SHP77 treated with DMSO at 0.1 percent for 48 hours (cell line): ENCODE data around the gene HYAL2.

ENCODE experiments used
- DNase-seq: peaks from one replicate; lab custom pipeline; 2025; lab: John Stamatoyannopoulos, UW

The HYAL2 gene

DNA sequence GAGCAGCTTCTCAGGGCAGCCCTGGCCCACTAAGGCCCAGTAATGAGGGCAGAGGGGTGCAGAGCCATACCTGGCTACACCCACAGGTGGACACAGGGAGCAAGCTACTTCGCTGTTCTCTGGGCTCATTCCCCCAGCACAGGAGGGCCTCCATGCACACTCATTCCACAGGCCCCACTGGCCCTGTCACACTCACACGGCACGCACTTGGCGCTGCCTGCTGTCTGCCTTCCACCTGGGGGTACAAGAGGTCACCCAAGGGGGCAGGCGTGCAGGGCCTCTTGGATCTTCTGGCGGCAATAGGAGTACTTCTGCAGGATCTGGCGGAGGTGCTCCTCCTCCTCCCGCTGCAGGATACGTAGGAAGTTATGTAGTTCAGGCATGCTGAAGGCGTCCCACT lies 7.8 kb upstream of the HYAL2 start:
- DNase-seq = no peak

DNA sequence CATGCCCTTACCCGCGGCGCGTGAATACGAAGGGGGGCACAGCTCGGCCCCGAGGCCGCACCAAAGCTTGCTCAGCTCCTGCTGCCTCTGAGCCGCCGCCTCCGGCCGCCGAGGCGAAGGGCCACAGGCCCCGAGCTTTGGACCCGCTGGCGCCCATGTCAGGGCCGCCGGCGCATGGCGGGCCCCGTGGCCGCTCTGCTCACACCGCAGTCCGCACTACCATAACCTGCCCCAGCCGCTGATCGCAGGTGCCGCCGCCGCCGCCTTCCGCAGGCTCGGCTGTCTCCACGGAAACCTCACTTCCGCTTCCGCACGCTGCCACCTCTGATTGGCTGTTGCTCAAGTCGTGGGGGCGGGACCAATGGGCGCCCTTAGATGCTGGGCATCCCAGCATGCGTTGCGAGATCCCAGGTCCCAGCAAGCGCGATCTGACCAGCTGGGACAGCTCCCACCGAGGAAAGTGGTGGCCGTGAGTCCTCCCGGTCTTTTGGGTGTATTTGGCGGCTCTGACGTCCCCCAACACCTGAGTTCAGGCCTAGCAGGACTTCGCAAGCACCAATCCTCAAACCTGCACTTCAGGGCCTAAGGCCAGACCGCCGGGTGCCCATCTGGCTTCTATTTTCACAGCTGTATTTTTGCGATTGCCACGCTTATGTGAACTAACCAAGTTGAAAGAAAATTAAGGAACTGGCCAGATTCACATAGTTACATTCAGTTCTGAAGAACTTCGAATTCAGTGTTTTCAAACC lies 5.6 kb upstream of the HYAL2 start, which contains the start of gene TUSC2:
TUSC2 (minus strand) TSS at position 281 of the 749 bp plus-strand sequence; CDS start at position 157, 124 bp downstream.
- DNase-seq = peak; percentile 76

DNA sequence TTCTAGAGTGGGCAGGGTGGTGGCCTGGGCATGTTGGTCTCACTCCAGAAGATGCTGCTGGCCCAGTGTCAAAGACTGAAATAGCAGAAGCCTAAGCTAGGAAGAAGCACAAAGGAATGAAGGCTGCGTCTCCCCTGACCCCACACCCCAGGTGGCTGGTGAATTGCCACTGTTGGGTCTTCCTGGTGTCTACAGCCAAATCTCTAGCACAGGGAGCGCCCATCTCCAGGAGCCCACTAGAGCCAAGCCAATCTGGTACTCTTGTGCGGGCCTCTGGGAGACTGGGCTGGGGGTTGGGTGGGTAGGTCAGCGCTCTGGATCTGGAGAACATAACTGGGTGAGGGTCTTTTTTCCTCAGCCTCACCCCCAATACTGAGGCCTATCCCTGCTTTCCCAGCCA lies 4.6 kb upstream of the HYAL2 start:
- DNase-seq = no peak

DNA sequence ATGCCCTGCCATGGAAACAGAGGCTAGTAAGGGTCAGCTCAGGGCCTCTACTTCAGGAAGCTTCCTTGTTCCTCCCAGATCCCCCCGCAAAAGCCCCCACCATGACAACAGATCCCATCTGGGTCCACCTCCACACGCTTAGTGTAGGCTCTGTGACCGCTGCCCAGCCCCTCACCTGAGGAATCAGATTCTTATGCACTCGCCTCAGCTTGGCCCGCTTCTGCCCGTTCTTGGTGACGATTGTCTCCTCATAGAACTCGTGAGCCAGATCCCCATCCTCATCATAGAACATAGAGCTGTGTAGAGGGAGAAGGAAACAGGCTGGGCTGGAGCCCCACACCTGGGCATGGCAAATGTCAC lies 3.6 kb upstream of the HYAL2 start:
- DNase-seq = no peak

DNA sequence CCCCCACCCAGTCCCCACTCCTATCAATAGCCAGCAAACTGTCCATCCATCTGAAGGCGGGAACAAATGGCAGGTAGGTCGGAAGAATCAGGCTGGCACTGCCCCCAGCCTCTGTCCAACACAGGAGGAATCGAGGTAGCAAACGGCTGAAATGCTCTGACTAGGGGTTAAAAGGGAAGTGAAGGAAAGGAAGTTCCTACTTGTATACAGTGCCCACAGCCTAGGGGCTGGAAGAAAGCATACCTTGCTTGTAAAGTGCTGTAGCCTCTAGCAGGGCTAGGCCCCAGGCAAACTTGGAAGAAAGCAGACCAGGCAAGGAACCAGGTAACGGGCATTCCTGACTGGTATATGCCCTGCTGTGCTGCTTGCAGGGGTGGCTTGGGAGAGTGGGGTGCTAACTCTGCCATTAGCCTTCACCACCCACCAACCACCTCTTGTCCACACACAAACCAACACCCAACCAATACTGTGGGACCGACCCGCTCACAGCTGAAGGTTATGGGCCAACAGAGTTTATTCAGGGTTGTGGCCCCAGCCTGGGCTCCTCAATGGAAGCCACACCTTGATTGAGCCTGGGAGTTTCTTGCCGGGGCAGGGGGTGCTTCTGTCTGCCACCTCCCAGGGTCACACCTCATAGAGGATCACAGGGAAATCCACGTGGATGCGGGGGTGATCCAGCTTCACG lies 3.1 kb upstream of the HYAL2 start:
- DNase-seq = no peak

DNA sequence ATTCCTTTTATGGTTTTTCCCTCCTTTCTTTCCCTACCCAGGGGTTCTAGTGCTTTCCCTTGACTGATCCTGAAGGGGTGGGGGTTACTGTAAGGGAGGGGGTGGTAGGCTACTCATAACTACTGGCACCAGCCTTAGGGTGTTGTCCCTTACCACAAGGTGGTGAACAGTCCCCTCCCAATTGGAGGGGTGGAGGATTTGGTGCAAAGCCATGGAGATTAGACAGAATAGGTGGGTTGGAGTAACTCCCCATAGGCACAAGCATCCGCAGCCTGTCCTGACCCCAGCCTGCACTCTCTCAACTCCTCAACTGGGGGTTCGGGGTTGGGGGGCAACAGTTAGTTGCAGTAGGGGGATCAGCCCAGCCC lies 2.6 kb upstream of the HYAL2 start:
- no peak for DNase-seq

DNA sequence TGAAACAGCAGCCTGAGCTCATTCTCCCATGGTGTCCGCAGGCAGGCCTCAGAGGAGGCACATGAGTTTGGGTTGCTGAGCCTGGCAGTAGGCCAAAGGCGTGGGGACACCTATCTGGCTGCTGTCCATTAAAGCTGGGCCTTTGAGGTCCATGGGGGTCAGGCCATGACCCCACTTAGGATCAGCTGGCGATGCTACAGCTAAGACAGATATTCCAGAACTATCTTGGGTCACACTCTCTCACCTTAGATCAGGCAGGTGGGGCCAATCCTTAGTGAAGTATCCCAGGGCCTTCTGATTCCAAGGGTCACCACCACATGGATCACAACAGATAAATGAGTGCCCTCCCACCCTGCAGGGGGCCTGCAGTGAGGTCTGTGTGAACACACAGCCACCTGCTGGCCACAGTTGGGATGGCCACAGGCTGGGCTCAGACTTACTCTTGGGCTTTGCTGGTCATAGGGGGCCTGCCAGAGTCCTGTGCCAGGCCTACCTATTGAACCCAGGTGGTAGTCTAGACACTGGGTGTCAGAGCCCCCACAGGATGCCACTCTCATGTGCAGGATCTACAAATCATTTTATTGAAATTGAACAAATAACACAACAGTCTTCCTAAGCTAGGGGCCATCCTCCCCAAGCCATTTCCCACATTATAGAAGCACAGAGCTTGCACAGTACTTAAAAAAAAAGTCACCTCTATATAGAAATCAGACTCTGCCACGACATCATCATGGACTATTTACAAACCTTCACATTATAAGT lies 2.0 kb upstream of the HYAL2 start:
- DNase-seq = no peak

DNA sequence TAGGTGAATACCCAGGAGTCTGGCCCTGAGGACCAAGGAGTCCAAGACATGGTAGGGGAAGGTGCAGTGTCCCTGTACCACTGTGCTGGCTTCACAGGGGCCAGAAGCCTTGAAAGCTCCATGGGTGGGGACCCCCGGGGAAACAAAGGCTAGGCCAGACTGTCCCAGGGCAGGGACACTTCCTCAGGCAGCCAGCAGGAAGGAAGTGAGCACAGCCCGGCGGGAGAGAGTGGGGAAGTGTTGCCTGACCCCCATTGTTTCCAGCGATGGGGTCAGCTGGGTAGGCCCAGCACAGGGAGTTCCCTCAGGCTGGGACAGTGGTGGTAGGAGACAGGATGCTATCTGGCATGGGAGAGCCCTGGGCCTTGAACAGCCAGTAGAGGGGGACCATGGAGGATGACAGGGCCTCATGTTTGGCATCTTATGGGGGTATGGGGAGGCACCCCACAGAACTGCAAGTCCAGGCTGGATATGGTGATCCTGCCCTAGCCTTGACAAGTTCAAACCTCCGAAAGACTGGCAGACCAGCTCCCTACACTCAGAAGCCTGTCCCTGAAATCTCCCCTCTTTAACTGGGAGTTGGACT lies 1.2 kb upstream of the HYAL2 start:
- no peak for DNase-seq

DNA sequence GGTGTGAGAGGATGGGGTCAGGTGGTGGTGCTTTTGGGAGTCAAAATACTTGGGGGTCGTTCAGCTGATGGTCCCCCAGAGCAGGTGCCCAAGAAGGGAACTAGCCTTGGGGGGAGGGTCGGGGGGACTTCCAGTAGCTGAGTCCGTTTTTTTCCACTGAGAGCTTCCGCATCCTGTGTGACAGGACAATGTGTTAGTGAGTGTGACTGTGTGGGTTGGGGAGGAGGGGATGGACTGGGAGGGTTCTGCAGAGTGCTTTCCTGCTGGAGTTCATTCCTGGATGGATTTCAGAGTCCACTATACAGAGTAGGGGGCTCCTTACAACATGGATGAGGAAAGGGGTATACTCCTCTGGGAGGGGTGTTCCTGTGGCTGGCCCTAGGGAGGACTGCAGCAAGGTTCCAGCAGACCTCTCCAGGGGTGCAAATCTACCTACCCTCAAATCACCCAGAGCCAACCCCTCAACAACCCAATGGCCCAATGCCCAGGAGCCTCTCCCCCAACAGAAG lies 601 bp upstream of the HYAL2 start:
- peak; percentile 18 for DNase-seq

DNA sequence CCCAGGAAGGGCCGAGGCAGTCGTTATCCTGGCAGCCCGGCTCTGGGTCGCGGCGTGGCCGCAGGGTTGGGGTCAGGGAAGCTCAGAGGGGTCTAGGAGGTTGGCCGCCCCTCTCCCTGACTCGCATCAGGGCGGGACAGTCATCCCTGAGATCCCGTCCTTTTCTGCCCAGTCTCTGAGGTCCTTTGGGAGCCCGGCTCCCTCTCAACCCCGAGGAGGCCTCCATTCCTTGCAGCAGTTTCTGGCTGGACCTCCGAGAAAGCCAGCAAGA lies 495 bp downstream of the HYAL2 start:
- no peak for DNase-seq

DNA sequence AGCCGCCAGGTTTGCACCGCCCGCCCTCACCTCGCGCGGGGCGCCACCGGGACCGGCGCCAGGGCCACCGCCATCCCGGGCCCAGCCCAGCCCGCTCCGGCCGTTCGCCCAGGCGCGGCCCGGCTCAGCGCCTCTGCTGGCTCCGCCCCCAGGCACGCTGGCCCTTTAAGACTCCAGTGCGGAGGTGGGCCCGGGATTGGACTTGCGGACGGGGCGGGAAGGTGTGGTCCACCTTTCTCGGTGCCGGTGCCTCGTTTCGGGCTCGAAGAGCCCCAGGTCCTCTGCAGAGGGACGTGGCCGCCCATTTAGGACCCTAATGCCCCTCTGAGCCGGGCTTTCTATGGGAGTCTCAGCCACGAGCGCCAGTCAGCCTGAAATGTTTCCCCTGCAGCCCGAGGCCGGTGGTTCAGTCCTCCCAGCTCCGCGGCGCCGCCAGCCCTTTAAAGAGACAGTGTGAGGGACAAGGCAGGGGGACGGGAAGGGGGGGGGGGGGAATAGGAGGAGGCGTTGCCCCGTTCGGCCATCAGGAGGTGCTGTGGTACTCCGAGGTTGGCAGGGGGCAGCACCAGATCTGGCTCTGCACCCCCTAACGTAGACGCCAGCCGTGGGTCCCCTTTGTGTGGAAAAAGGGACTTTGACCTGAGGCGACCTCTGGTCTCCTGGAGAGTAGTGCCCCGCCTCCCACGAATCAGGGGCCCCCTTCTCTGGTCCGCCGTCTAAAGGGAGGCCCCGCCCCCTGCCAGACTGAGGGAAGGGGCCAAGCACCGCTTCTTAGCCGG lies 1.0 kb downstream of the HYAL2 start:
- peak; percentile 78 for DNase-seq

DNA sequence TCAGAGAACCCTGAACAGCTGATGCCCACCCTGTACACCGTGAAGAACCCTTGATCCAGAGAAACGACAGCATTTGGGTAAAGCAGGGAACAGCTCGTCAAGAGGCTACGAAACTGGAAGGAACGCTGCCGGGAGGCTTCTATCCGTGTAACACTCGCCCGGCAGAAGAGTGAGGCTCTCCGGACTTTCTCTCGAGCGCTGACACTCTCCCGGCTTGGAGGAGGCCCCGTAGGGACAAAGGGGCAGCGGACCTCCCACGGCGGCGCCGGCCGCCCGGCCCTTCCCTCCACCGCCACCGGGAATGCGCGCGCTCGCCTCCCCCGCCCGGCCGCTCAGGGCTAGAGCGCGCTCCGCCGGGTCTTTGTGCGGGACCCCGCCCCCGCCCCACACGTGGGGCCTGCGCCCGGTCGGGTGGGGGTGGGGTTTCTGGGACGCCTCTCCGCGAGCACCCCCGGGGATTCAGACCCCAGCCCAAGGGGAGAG lies 1.7 kb downstream of the HYAL2 start:
- no peak for DNase-seq

DNA sequence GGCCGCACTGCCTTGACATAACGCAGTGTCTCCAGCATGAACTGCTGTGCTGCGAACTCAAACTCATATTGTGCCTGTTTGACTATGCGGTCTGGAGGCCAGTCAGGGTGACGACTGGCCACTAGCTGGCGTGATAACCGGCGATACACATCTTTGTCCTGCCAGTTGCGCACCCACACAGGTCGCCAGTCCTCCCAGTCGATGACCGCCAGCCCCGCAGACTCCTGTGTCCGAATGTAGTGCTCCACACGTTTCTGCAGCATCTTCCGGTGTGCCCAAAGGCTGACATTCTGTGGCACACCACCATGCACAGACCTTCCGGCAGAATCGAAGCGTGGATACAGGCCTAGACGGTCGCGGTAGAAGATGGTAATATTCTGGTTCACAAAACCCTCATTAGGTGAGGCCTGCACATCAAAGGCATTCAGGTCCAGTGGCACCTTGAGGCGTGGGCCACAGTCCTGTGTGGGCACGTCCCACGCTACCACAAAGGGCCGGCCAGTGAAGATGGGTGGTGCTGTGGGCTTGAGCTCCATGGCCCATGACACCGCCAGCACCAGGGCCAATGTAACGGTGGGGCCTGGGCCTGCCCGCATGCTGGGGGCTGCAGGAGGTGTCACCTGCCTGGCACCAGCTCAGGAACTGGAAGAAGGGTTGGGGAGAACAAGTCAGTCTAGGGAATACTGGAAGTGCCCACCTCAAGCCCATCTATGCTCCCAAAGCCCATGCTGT lies 2.5 kb downstream of the HYAL2 start:
- no peak for DNase-seq

DNA sequence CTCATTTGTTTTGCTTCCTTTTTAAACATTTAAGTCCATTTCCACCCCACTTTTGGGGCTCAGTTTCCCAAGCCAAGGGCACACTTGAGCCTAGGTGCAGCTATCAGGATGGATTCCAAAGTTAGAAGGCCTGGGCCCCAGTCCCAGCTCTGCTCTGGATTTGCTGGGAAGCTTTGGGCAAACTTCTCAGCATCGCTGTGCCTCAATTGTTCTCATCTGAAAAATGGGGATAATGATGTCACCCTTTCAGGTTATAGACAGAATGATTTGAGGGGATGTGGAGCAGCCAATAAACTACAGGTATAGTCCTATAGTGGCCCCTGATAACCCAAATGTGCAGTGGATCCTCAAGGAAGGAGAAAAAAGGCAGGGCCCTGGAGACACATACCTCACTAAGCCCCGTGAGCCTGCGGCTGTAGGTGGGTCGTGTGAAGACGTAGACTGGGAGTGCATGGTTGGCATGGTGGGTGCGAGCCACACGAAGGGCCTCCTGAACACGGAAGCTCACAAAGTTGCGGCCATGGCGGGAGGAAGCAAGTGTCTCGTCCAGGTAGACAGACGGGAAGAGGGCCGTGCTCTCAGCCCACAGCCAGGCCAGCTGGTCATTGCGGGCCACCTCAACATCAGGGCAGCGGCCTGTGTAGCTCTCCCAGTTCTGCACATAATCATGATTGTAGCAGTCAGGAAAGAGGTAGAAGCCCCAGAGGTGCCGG lies 3.2 kb downstream of the HYAL2 start:
- DNase-seq = no peak

DNA sequence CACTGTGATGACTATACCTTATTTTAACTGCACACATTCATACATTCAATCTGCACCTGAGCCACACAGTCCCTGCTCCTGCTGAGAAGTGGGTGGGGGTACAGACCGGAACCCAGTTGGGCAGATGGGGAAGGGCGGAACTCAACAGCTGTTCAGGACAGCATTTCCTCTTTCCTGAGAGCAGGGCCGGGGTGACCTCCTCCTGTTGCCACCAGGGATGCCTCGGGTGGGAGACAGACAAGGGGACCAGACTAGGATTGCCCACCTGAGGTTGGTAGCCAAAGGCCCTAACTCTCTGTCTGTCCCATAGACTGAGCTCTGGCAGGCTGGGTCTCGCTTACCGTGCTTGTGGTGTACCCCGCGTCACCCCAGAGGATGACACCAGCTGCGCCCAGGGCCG lies 3.9 kb downstream of the HYAL2 start:
- DNase-seq = no peak

DNA sequence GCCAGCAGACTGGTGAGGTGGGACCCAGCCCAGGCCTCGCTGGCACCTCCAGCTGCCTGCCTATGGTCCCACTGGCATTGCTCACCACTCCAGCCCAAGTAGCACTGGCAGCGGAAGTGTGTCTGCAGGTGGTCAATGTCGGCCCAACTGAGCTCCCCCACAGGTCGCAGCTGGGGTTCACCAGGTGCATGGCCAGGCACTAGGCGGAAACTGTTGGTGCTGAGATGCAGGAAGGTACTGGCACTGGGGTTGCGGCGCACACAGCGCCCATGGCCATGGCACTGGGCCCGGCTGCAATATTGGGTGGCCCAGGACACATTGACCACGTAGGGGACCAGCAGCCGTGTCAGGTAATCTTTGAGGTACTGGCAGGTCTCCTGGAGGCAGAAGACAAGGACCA lies 4.4 kb downstream of the HYAL2 start:
- DNase-seq = no peak

DNA sequence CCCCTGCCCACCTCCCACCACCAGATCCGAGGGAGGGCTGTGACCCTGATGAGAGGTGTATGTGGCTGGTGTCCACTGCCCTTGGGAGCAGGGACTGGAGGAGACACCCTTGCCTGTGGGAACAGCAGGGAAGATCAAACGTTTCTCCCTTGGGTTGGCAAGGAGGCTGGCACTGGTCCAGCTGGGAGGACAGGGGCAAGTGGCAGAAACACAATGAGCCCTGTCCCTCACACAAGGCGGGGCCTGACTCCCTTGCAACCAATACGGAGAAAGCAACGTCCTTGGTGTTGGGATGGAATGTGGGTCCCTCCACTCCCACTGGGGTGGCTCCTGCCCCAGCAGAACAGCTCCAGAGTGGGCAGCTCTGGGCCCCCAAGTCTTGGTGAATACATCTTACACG lies 5.2 kb downstream of the HYAL2 start:
- DNase-seq = no peak

DNA sequence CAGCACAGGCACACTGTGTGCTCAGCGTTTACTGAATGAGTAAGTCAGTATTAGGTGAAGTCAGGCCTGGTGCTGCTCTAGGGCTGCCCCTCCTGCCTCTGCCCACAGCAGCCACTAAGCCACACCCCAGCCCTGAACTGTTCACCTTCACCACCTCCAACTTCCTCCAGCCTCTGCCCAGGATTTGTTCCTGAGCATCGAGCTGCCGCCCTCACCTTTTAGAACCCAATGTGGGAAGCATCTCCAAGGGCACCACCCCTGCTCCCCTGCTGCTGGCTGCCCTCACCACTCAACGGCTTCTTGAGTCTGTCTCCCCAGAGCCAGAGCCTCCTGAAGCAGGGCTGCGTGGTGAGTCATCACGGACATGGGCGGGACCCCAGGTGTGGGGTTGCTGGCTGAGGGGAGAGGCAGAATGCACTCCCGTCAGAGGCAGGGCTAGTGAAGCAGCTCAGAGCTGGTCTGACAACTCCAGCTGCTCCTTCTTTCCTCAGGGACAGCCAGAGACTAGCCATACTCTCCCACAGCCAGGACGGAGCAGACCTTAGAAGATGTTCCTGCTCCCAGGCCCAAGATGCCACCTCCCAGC lies 5.8 kb downstream of the HYAL2 start:
- no peak for DNase-seq

DNA sequence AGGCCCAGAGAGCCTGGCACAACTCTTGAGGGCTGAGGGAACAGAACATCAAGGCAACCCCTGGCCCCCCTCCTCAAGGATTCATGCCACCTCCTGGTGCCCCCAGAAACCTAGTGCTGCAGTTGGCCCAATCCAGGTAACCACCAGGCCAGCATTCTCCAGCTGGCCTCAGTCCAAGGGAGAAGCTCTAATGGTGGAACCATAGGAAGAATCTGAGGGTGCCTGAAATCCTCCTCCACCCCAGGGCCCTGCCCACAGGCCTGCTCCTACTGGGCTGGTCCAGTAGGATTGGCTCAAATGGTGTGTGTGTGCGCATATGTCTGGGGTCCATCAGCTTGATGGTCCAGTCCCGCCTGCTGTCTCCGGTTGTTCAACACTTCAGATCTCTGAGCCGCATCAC lies 7.7 kb downstream of the HYAL2 start:
- no peak for DNase-seq

DNA sequence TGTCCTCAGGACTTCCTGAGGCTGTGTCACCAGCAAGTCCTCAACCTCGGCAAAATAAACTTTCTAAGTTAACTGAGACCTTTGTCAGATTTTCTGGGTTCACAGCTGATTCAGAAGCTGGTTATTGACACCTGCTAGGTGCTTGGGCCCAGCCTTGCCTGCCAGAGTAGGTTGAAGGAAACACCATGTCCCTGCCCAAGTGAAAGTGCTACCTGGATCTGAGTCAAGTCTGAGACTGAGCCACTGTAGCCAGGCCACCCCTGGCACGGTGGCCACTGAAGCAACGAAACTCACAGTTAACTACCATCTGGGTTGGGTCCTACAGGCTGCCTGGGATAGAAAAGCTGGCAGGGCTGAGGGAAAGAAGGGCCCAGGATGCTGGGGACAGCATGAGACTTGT lies 8.2 kb downstream of the HYAL2 start:
- no peak for DNase-seq
